ENCODE measurements around the gene SRSF5.

The SRSF5 gene

DNA sequence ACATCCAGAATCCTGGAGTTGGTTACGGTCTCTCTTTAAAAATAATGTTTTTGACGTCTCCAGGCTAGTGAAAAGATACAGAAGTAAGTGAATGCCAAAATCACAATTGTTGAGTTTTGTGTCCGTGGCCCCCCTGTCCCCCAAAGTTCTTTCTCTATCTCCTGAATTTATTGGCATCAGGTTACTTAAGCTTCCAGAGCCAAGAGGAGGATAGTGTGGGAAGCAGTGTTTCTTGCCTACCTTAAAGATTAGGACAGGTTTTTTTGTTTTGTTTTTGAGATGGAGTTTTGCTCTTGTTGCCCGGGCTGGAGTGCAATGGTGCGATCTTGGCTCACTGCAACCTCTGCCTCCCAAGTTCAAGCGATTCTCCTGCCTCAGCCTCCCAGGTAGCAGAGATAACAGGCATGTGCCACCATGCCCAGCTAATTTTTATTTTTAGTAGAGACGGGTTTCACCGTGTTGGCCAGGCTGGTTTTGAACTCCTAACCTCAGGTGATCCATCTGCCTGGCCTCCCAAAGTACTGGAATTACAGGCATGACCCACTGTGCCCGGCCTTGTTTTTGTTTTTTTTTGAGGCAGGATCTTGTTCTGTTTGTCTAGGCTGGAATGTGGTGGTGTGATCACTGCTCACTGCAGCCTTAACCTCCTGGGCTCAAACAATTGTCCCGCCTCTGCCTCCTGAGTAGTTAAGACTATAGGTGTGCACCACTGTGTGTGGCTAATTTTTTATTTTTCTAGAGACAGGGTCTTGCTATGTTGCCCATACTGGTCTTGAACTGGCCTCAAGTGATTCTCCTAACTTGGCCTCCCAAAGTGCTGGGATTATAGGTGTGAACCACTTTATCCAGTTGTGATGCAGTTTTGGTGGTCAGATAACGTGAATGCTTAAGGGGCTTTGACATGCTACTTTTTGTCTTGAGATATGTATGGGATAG, 5.4 kb downstream of the SRSF5 start:
- TF ChIP-seq, protein P1, sequence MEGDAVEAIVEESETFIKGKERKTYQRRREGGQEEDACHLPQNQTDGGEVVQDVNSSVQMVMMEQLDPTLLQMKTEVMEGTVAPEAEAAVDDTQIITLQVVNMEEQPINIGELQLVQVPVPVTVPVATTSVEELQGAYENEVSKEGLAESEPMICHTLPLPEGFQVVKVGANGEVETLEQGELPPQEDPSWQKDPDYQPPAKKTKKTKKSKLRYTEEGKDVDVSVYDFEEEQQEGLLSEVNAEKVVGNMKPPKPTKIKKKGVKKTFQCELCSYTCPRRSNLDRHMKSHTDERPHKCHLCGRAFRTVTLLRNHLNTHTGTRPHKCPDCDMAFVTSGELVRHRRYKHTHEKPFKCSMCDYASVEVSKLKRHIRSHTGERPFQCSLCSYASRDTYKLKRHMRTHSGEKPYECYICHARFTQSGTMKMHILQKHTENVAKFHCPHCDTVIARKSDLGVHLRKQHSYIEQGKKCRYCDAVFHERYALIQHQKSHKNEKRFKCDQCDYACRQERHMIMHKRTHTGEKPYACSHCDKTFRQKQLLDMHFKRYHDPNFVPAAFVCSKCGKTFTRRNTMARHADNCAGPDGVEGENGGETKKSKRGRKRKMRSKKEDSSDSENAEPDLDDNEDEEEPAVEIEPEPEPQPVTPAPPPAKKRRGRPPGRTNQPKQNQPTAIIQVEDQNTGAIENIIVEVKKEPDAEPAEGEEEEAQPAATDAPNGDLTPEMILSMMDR (conservative IDR thresholded peaks at IDR 0.05), result no peak
- H3K27ac ChIP-seq, result no peak overlapping the region

DNA sequence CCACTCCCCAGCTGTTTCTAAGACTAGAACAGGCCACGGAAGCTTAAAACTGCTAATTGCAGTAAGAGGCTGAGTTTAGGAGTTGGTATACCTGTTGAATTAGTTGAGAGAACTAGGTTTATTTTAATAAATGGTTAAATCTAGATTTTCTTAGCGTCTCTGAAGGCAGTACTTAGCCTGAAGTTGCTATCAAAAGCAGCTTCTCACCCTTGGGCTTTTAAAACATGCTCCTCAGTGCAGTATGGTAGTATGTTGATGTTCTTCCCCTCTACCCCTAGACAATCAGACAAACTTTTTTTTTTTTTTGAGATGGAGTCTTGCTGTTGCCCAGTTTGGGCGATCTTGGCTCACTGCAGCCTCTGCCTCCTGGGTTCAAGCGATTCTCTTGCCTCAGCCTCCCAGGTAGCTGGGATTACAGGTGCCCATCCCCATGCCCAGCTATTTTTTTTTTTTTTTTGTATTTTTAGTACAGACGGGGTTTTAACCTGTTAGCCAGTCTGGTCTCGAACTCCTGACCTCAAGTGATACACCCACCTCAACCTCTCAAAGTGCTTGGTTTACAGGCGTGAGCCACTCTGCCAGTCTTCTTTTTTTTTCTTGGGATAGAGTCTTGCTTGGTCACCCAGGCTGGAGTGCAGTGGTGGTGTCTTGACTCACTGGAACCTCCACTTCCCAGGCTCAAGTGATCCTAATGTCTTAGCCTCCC, 6.8 kb downstream of the SRSF5 start:
- TF ChIP-seq, protein P1 (conservative IDR thresholded peaks at IDR 0.05), result no peak
- no peak overlapping the region for H3K27ac ChIP-seq

DNA sequence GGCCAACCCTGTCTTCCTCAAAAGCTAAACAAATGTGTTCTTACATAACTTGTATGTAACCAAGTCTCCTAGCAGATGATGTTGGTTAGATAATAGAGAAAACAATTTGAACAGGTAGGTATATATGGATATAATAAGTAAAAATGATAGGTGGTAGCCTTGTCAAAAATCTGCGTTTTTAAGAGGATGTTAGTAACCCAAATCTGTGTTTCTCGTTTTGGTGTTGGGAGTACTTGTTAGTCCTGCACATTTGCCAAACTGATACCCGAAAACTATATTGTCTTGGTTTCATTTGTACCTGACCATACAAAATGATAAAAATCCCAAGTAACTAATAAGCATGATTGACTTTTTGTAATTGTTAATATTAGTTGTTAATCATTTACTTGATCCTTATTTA, 8.1 kb downstream of the SRSF5 start:
- TF ChIP-seq, protein P1 (conservative IDR thresholded peaks at IDR 0.05), result no peak
- H3K27ac ChIP-seq, result no peak overlapping the region

DNA sequence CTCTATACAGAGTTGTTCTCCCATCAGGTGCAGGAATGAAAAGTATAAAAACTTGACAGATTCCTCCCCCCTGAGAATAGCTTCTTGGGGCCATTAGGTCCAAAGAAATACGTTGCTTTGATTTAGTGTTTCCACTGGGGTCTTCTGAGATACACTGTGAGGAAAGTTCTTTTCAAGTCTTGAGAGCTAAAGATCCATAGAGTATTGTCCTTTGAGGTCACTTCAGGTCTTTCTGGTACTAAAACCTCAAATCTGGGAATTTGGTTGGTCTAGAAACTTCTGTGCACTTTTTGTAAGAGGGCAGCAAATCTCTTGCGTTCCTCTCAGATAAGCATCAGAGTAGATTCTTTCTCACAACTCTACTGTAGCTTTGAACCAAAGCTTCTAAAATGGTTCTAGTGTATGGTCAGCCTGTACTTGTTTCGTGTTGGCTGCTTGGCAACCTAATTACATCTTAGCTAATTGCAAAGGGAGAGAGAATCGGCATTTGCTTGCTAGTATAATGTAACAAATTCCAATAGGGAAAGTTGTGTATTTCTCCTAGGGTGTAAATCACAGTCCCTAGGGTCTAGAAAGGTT, 10.0 kb downstream of the SRSF5 start:
- TF ChIP-seq, protein P1 (conservative IDR thresholded peaks at IDR 0.05), result no peak
- H3K27ac ChIP-seq, result no peak overlapping the region

DNA sequence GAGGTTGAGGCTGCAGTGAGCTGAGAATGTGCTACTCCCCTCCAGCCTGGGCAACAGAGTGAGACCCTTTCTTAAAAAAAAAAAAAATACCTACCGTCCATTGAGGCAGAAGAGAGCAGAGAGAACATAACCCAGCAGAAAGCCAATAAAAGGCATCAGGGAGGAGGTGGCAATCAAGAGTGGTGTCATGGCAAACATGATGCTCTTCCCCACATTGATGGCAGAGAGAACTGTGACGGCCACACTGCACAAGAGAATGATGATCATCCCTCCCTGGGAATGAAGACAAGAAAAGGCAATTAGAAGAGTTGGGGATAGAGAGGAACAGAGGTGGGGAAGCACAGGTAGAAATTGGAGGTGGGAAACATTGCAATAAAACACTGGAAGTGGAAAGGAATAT, 12.1 kb downstream of the SRSF5 start:
- TF ChIP-seq, protein P1 (conservative IDR thresholded peaks at IDR 0.05), result no peak
- no peak overlapping the region for H3K27ac ChIP-seq

DNA sequence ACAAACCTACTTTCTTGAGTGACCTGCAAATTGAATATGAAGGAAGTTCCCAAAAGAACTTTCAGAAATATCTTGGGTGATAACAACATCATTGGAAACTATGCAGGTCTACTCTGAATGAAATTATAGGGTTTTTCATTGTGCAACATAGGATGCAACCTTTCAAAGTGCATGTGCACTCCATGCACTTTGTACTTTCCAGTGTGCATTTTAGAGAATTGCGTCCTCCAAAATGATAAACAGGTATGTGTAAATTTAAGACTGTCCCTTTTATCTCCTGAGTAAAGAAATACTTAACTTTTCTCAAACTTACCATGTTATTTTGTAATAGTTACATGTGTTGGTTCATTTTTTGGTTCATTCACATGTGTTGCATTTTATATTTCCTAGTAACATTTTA, 13.2 kb downstream of the SRSF5 start:
- TF ChIP-seq, protein P1 (conservative IDR thresholded peaks at IDR 0.05), result no peak
- H3K27ac ChIP-seq, result no peak overlapping the region

DNA sequence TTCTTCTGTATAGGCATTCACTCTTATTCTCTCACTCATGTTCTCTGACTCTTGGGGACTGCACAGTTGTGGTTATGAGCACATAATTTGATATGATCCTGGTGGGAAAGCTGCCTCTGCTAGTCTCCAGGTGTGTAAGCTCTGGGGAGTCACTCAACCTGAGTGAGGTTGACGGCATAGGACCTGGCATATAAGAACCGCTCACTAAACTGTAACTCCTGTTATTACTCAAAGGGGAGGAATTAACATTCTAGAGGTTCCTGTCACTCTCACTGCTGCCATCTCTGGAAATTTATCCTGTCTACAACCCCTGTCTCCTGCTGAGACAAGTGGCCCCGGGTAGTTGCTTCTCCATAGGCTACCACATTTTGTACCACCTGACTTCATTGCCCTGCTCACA, 14.0 kb downstream of the SRSF5 start:
- TF ChIP-seq, protein P1 (conservative IDR thresholded peaks at IDR 0.05), result no peak
- no peak overlapping the region for H3K27ac ChIP-seq

All from VCaP (cell line).